Fibroblast of villous mesenchyme (primary cell): ENCODE measurements around the gene PRC1. TPM values are rescaled to one million over a fixed set of nuclear protein-coding genes. Genes with fewer than 3 reads are reported as not detected.

Source experiments
- DNase-seq: peaks from one replicate; pipeline ENCODE4 v3.0.0-alpha.2; 2010; ENCODE audit warnings: low read depth
- H3K4me3 ChIP-seq: 2 replicates; pipeline ENCODE4 v1.5.1; 2011; ENCODE audit warnings: low read depth, mild to moderate bottlenecking, low read length
- CTCF ChIP-seq: IDR thresholded peaks from 2 replicates; pipeline ENCODE4 v1.5.1; 2012; ENCODE audit warnings: low read depth, mild to moderate bottlenecking, low read length; ENCODE audit not compliant: insufficient read depth
- total RNA-seq: library from RNA; depleted of rRNA; stranded (reverse); fragments of >200 nt; gene quantifications from 2 replicates; pipeline ENCODE4 v1.2.3, GENCODE V29; 2012

Gene PRC1
- total RNA-seq, 1 donor = 113 TPM

- no peak for DNase-seq
- no peak for TF ChIP-seq CTCF
- H3K4me3 ChIP-seq = no peak overlapping the region
These were observed 2.6 kb downstream of the PRC1 start for GRCh38 chr15:90991587-90992285.

GRCh38 chr15:90990446-90990845 lies 3.9 kb downstream of the PRC1 start:
- DNase-seq = no peak
- H3K4me3 ChIP-seq = no peak overlapping the region
- TF ChIP-seq CTCF = no peak

- no peak for TF ChIP-seq CTCF
- H3K4me3 ChIP-seq = no peak overlapping the region
- DNase-seq = no peak
These were observed 5.1 kb downstream of the PRC1 start for GRCh38 chr15:90989040-90989768.

- peak; percentile 49 for DNase-seq
- no peak for TF ChIP-seq CTCF
- H3K4me3 ChIP-seq = peak overlapping the region; percentile 2
These were observed 6.0 kb downstream of the PRC1 start for GRCh38 chr15:90988296-90988695.

- DNase-seq = no peak
- no peak overlapping the region for H3K4me3 ChIP-seq
These were observed 6.7 kb downstream of the PRC1 start for GRCh38 chr15:90987561-90988141.

More at GRCh38 chr15:90987561-90988141, 6.7 kb downstream of the PRC1 start:
- TF ChIP-seq CTCF = no peak
